HCEC 1CT (cell line): ENCODE measurements around the gene CXorf51A.
"Not testable (repeated sequence)": the region's sequence is repeated elsewhere in the genome, so short reads cannot be mapped to it uniquely, and the experiment has no call there.

ENCODE experiments used
- DNase-seq: peaks from one replicate; pipeline ENCODE4 v3.0.0-alpha.2; 2017

The CXorf51A gene

GRCh38 chrX:146814644-146815043 is at the start of gene CXorf51A:
TSS of gene CXorf51A (minus strand) at chrX:146814744. CDS start at chrX:146814723, 21 bp downstream.
- DNase-seq, result not testable (repeated sequence)

- no peak for DNase-seq
These were observed 49.0 kb upstream of the CXorf51A start for GRCh38 chrX:146863566-146863965.

GRCh38 chrX:146854281-146854680 is 39.7 kb upstream of the CXorf51A start:
- DNase-seq, result no peak

GRCh38 chrX:146831994-146832393 is 17.4 kb upstream of the CXorf51A start:
- DNase-seq, result no peak

GRCh38 chrX:146809471-146809870 is 5.1 kb downstream of the CXorf51A start, which contains the start of gene CXorf51B:
TSS of gene CXorf51B (plus strand) at chrX:146809771. CDS start at chrX:146809792, 21 bp downstream.
- not testable (repeated sequence) for DNase-seq
